NCI-H2196 treated with DMSO at 0.1 percent for 48 hours (cell line): ENCODE measurements around the gene CELA3A.
"Not testable (repeated sequence)": the region's sequence is repeated elsewhere in the genome, so short reads cannot be mapped to it uniquely, and the experiment has no call there.

ENCODE experiments used
- DNase-seq: peaks from one replicate; lab custom pipeline; 2025; ENCODE audit not compliant: unreplicated experiment; lab: John Stamatoyannopoulos, UW

The CELA3A gene

GRCh38 chr1:22001409-22001808 is at the start of gene CELA3A:
Gene CELA3A, plus strand, starts transcription at chr1:22001657. Its CDS starts 18 bp downstream, at chr1:22001675.
- no peak for DNase-seq

- no peak for DNase-seq
Measured at GRCh38 chr1:21952786-21953520, 48.5 kb upstream of the CELA3A start.

- no peak for DNase-seq
Measured at GRCh38 chr1:21955058-21955457, 46.4 kb upstream of the CELA3A start.

- DNase-seq, result no peak
Measured at GRCh38 chr1:21955501-21956281, 45.8 kb upstream of the CELA3A start.

GRCh38 chr1:21956720-21957552 is 44.5 kb upstream of the CELA3A start:
- peak; percentile 91 for DNase-seq

GRCh38 chr1:21961337-21961736 is 40.1 kb upstream of the CELA3A start:
- no peak for DNase-seq

GRCh38 chr1:21961799-21962198 is 39.7 kb upstream of the CELA3A start:
- no peak for DNase-seq

GRCh38 chr1:21963477-21964217 is 37.8 kb upstream of the CELA3A start:
- peak; percentile 56 for DNase-seq

- no peak for DNase-seq
Measured at GRCh38 chr1:21966247-21967000, 35.0 kb upstream of the CELA3A start.

GRCh38 chr1:21967216-21967615 is 34.2 kb upstream of the CELA3A start:
- DNase-seq, result not testable (repeated sequence)

- not testable (repeated sequence) for DNase-seq
Measured at GRCh38 chr1:21969066-21969465, 32.4 kb upstream of the CELA3A start.

GRCh38 chr1:21970523-21970922 is 30.9 kb upstream of the CELA3A start:
- DNase-seq, result not testable (repeated sequence)

GRCh38 chr1:21972973-21973441 is 28.4 kb upstream of the CELA3A start:
- not testable (repeated sequence) for DNase-seq

GRCh38 chr1:21973948-21974347 is 27.5 kb upstream of the CELA3A start:
- DNase-seq, result not testable (repeated sequence)

- DNase-seq, result peak; percentile 17
Measured at GRCh38 chr1:21974699-21975098, 26.8 kb upstream of the CELA3A start.

- DNase-seq, result not testable (repeated sequence)
Measured at GRCh38 chr1:21975296-21975695, 26.2 kb upstream of the CELA3A start.

- not testable (repeated sequence) for DNase-seq
Measured at GRCh38 chr1:21976703-21977239, 24.7 kb upstream of the CELA3A start, which contains the start of gene CELA3B. Gene CELA3B, plus strand, starts transcription at chr1:21977022. Its CDS starts 18 bp downstream, at chr1:21977040.

- DNase-seq, result not testable (repeated sequence)
Measured at GRCh38 chr1:21978209-21978608, 23.2 kb upstream of the CELA3A start.

- not testable (repeated sequence) for DNase-seq
Measured at GRCh38 chr1:21980515-21981220, 20.8 kb upstream of the CELA3A start.
